Measurements from ENCODE around the gene GSK3B.

The GSK3B gene

GRCh38 chr3:119965692-119966091 is 128.6 kb downstream of the GSK3B start:
- DNase-seq: no peak
- Histone ChIP-seq H3K27me3 (ENCODE audit: insufficient read depth, low read depth, severe bottlenecking) (no peaks in the 10 kb centered on the region), H3K9me3 (ENCODE audit: severe bottlenecking) (peaks cover 3% of the 10 kb centered on the region), H3K27ac (no peak overlapping the region), H3K4me3 (ENCODE audit: low read depth, low read length) (no peak overlapping the region), H3K36me3 (no peaks in the 10 kb centered on the region; the same call in none of the 2 replicates)
- TF ChIP-seq CTCF (IDR thresholded peaks at IDR 0.05; ENCODE audit: low read depth, low read length): no peak

- TF ChIP-seq CTCF (IDR thresholded peaks at IDR 0.05; ENCODE audit: low read depth, low read length): no peak
- no peak overlapping the region for H3K4me3 ChIP-seq (ENCODE audit: low read depth, low read length)
- H3K9me3 ChIP-seq (ENCODE audit: severe bottlenecking): peaks cover 3% of the 10 kb centered on the region
- no peaks in the 10 kb centered on the region; the same call in none of the 2 replicates for H3K36me3 ChIP-seq
- no peak overlapping the region for H3K27ac ChIP-seq
- no peak for DNase-seq
- no peaks in the 10 kb centered on the region for H3K27me3 ChIP-seq (ENCODE audit: insufficient read depth, low read depth, severe bottlenecking)
These were observed 130.0 kb downstream of the GSK3B start for GRCh38 chr3:119964294-119964693.

GRCh38 chr3:119955972-119956371 is 138.3 kb downstream of the GSK3B start:
- Histone ChIP-seq H3K36me3 (no peaks in the 10 kb centered on the region), H3K9me3 (ENCODE audit: severe bottlenecking) (no peaks in the 10 kb centered on the region), H3K27me3 (ENCODE audit: insufficient read depth, low read depth, severe bottlenecking) (no peaks in the 10 kb centered on the region), H3K27ac (no peak overlapping the region), H3K4me3 (ENCODE audit: low read depth, low read length) (no peak overlapping the region)
- no peak for DNase-seq
- TF ChIP-seq CTCF (IDR thresholded peaks at IDR 0.05; ENCODE audit: low read depth, low read length): no peak

- no peaks in the 10 kb centered on the region for H3K27me3 ChIP-seq (ENCODE audit: insufficient read depth, low read depth, severe bottlenecking)
- no peak overlapping the region for H3K27ac ChIP-seq
- DNase-seq: no peak
- no peaks in the 10 kb centered on the region for H3K9me3 ChIP-seq (ENCODE audit: severe bottlenecking)
- no peak overlapping the region for H3K4me3 ChIP-seq (ENCODE audit: low read depth, low read length)
- no peaks in the 10 kb centered on the region for H3K36me3 ChIP-seq
- no peak for TF ChIP-seq CTCF (IDR thresholded peaks at IDR 0.05; ENCODE audit: low read depth, low read length)
These were observed 143.5 kb downstream of the GSK3B start for GRCh38 chr3:119950666-119951325.

GRCh38 chr3:119945291-119945690 is 149.0 kb downstream of the GSK3B start:
- H3K27ac ChIP-seq: no peak overlapping the region
- H3K9me3 ChIP-seq (ENCODE audit: severe bottlenecking): no peaks in the 10 kb centered on the region
- no peaks in the 10 kb centered on the region for H3K27me3 ChIP-seq (ENCODE audit: insufficient read depth, low read depth, severe bottlenecking)
- no peaks in the 10 kb centered on the region; the same call in none of the 2 replicates for H3K36me3 ChIP-seq
- H3K4me3 ChIP-seq (ENCODE audit: low read depth, low read length): no peak overlapping the region
- DNase-seq: no peak
- TF ChIP-seq CTCF (IDR thresholded peaks at IDR 0.05; ENCODE audit: low read depth, low read length): no peak

GRCh38 chr3:119944091-119944490 is 150.2 kb downstream of the GSK3B start:
- H3K36me3 ChIP-seq: no peaks in the 10 kb centered on the region; the same call in none of the 2 replicates
- no peak for TF ChIP-seq CTCF (IDR thresholded peaks at IDR 0.05; ENCODE audit: low read depth, low read length)
- DNase-seq: no peak
- H3K4me3 ChIP-seq (ENCODE audit: low read depth, low read length): no peak overlapping the region
- no peak overlapping the region for H3K27ac ChIP-seq
- no peaks in the 10 kb centered on the region for H3K9me3 ChIP-seq (ENCODE audit: severe bottlenecking)
- no peaks in the 10 kb centered on the region for H3K27me3 ChIP-seq (ENCODE audit: insufficient read depth, low read depth, severe bottlenecking)

All from WERI-Rb-1 (cell line).